Lower leg skin (tissue), 4 donors: ENCODE data around the gene GAREM1. TPM values are rescaled to one million over a fixed set of nuclear protein-coding genes. Genes with fewer than 3 reads are reported as not detected.

ENCODE experiments used
- DNase-seq, 2 donors: peaks; one replicate each; pipeline ENCODE4 v3.0.0-alpha.2; 2019; ENCODE audit warnings: low spot score in 2 of 2
- H3K4me3 ChIP-seq: fragments of 200-600 bp; sonication (generic); 2 replicates; pipeline ENCODE4 v1.5.1; 2017; ENCODE audit warnings: mild to moderate bottlenecking, low read depth; ENCODE audit not compliant: poor library complexity, severe bottlenecking
- POLR2A ChIP-seq, 2 donors: fragments of 450-650 bp; IDR thresholded peaks; one replicate each; pipeline ENCODE4 v1.6.1; 2016 to 2017; ENCODE audit warnings: antibody characterized with exemption in 2 of 2, mild to moderate bottlenecking in 1 of 2, moderate library complexity in 1 of 2
- WGBS, 2 donors: methylation state at CpG; one replicate each; pipeline ENCODE4 v1.1.5; 2018; 5-methylcytosine and 5-hydroxymethylcytosine counted together
- intact Hi-C: fragments of 100-400 bp; cut with DNase I; formaldehyde crosslinking; loops from one replicate; pipeline ENCODE4 v1.15.0; 2023; ENCODE audit warnings: low total_unique reads
- total RNA-seq, 4 donors: library from RNA; depleted of rRNA; stranded (reverse); fragments of >200 nt; gene quantifications; one replicate each; pipeline ENCODE4 v1.1.0, GENCODE V29; 2016
- TF ChIP-seq, protein P1 (sequence below), 3 donors: fragments of 450-650 bp; IDR thresholded peaks; one replicate each; pipeline ENCODE4 v1.5.1; 2016; ENCODE audit warnings: antibody characterized with exemption in 3 of 3, mild to moderate bottlenecking in 3 of 3, moderate library complexity in 2 of 3

GAREM1 gene
- total RNA-seq, 4 donors from 2014 or later, result 41.1 to 70.9 (median 49.6) TPM

GRCh38 chr18:32277549-32277948 lies 193.1 kb downstream of the GAREM1 start:
- TF ChIP-seq POLR2A (IDR thresholded peaks at IDR 0.05), result no peak
- TF ChIP-seq, protein P1, sequence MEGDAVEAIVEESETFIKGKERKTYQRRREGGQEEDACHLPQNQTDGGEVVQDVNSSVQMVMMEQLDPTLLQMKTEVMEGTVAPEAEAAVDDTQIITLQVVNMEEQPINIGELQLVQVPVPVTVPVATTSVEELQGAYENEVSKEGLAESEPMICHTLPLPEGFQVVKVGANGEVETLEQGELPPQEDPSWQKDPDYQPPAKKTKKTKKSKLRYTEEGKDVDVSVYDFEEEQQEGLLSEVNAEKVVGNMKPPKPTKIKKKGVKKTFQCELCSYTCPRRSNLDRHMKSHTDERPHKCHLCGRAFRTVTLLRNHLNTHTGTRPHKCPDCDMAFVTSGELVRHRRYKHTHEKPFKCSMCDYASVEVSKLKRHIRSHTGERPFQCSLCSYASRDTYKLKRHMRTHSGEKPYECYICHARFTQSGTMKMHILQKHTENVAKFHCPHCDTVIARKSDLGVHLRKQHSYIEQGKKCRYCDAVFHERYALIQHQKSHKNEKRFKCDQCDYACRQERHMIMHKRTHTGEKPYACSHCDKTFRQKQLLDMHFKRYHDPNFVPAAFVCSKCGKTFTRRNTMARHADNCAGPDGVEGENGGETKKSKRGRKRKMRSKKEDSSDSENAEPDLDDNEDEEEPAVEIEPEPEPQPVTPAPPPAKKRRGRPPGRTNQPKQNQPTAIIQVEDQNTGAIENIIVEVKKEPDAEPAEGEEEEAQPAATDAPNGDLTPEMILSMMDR (IDR thresholded peaks at IDR 0.05), result no peak
- no peak overlapping the region for H3K4me3 ChIP-seq
- intact Hi-C loops, result loop anchor here (10.0 kb wide), 2 partner anchors 113 to 277 kb away; no protein-coding TSS in a partner anchor
- 61 to 71% methylated on average over 2 of the region's 2 CpGs for whole genome bisulfite sequencing, 2 donors
- DNase-seq, result no peak

DNA sequence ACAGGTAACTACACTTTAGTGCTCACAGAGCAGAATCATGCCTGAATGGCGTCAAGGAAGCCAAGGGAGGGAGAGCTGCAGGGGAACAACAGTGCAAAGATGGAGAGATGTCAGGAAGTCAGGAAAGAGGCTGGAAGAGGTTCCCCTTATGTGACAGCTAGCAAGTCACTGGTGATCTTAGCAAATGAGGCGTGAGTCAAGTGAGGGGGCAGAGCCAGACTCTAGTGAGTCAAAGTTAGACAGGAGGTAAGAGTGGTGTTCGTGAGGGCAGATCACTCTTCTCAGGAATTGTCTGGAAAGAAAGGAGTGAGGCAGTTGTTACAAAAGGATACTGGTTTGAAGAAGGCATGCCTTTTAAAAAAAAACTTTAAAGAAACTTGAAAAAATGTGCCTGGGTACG lies 193.8 kb downstream of the GAREM1 start:
- 91 to 93% methylated on average over 4 of the region's 4 CpGs for WGBS, 2 donors
- intact Hi-C loops, result loop anchor here (10.0 kb wide), 2 partner anchors 112 to 278 kb away; no protein-coding TSS in a partner anchor
- no peak for TF ChIP-seq POLR2A (IDR thresholded peaks at IDR 0.05)
- TF ChIP-seq, protein P1 (IDR thresholded peaks at IDR 0.05), result no peak
- DNase-seq, result no peak
- no peak overlapping the region for H3K4me3 ChIP-seq

GRCh38 chr18:32276256-32276655 lies 194.4 kb downstream of the GAREM1 start:
- DNase-seq, result no peak
- intact Hi-C loops, result loop anchor here (10.0 kb wide), 2 partner anchors 111 to 279 kb away; no protein-coding TSS in a partner anchor
- 95 to 98% methylated on average over 2 of the region's 2 CpGs for WGBS, 2 donors
- TF ChIP-seq, protein P1 (IDR thresholded peaks at IDR 0.05), result no peak
- no peak for TF ChIP-seq POLR2A (IDR thresholded peaks at IDR 0.05)
- no peak overlapping the region for H3K4me3 ChIP-seq

- WGBS, 2 donors, result 97 to 99% methylated on average over 8 of the region's 8 CpGs
- no peak for TF ChIP-seq POLR2A (IDR thresholded peaks at IDR 0.05)
- TF ChIP-seq, protein P1 (IDR thresholded peaks at IDR 0.05), result no peak
- DNase-seq, result no peak
- intact Hi-C loops, result loop anchor here (10.0 kb wide), 2 partner anchors 110 to 280 kb away; no protein-coding TSS in a partner anchor
- H3K4me3 ChIP-seq, result no peak overlapping the region
Observed at GRCh38 chr18:32275221-32275620, 195.5 kb downstream of the GAREM1 start.

- TF ChIP-seq, protein P1 (IDR thresholded peaks at IDR 0.05), result no peak
- no peak for TF ChIP-seq POLR2A (IDR thresholded peaks at IDR 0.05)
- 89% methylated on average over 7 of the region's 7 CpGs for WGBS, 2 donors
- DNase-seq, result no peak
- intact Hi-C loops, result loop anchor here (5.0 to 10.0 kb wide), 3 partner anchors 110 to 280 kb away; partner anchors contain the start of gene GAREM1
- no peak overlapping the region for H3K4me3 ChIP-seq
Observed at GRCh38 chr18:32274307-32274706, 196.4 kb downstream of the GAREM1 start.
